Peyer's patch (tissue), 4 donors: Measurements from ENCODE around the gene ZNF609. TPM values are rescaled to one million over a fixed set of nuclear protein-coding genes. Genes with fewer than 3 reads are reported as not detected.

ENCODE experiments used
- DNase-seq, 3 donors: peaks; one replicate each; pipeline ENCODE4 v3.0.0-alpha.2; 2017 to 2019
- H3K27ac ChIP-seq, 4 donors: fragments of 200-600 bp; sonication (generic); one replicate each; pipeline ENCODE4 v1.5.1; 2016 to 2019
- H3K27me3 ChIP-seq, 2 donors: fragments of 200-600 bp; sonication (generic); one replicate each; pipeline ENCODE4 v1.5.1; 2019
- H3K36me3 ChIP-seq, 3 donors: fragments of 200-600 bp; sonication (generic); one replicate each; pipeline ENCODE4 v1.5.1; 2016 to 2019
- H3K4me1 ChIP-seq, 4 donors: fragments of 200-600 bp; sonication (generic); one replicate each; pipeline ENCODE4 v1.5.1; 2016 to 2019
- H3K4me3 ChIP-seq, 4 donors: fragments of 200-600 bp; sonication (generic); 1 replicate in 3 of 4; 2 replicates in 1 of 4; pipeline ENCODE4 v1.5.1; 2016 to 2019; ENCODE audit warnings: mild to moderate bottlenecking in 1 of 4
- H3K9me3 ChIP-seq, 4 donors: fragments of 200-600 bp; sonication (generic); one replicate each; pipeline ENCODE4 v1.5.1; 2016 to 2019; ENCODE audit warnings: mild to moderate bottlenecking in 1 of 4
- CTCF ChIP-seq, 6 experiments: fragments of 450-650 bp in 4 of 6; fragments of 200-600 bp in 2 of 6; sonication (generic) in 1 of 6; IDR thresholded peaks; one replicate each; pipeline ENCODE4 v1.5.1; 2017 to 2019; ENCODE audit warnings: antibody characterized with exemption in 6 of 6, mild to moderate bottlenecking in 3 of 6, moderate library complexity in 1 of 6
- POLR2A ChIP-seq, 2 donors: fragments of 450-650 bp; IDR thresholded peaks; one replicate each; pipeline ENCODE4 v1.5.1; 2017; ENCODE audit warnings: antibody characterized with exemption in 2 of 2, mild to moderate bottlenecking in 2 of 2, moderate library complexity in 2 of 2
- total RNA-seq, 4 donors: library from RNA; depleted of rRNA; stranded (reverse); fragments of >200 nt; gene quantifications; one replicate each; pipeline ENCODE4 v1.1.0, GENCODE V29; 2016

Gene ZNF609
- total RNA-seq, 4 donors from 2014 or later = 22.1 to 57.8 (median 36.0) TPM

GRCh38 chr15:64452988-64453688 is 7.2 kb upstream of the ZNF609 start:
- no peak overlapping the region for H3K27ac ChIP-seq
- no peaks in the 10 kb centered on the region for H3K27me3 ChIP-seq
- no peaks in the 10 kb centered on the region for H3K9me3 ChIP-seq
- H3K36me3 ChIP-seq = peaks cover 0 to 22% (median 0%) of the 10 kb centered on the region in 3 donors
- H3K4me3 ChIP-seq = no peak overlapping the region
- TF ChIP-seq POLR2A (IDR thresholded peaks at IDR 0.05) (no peak), CTCF (IDR thresholded peaks at IDR 0.05) (no peak)
- peaks cover 0 to 11% (median 4%) of the 10 kb centered on the region in 4 donors for H3K4me1 ChIP-seq
- DNase-seq = no peak

- no peaks in the 10 kb centered on the region for H3K9me3 ChIP-seq
- DNase-seq = no peak
- TF ChIP-seq POLR2A (IDR thresholded peaks at IDR 0.05) (no peak), CTCF (IDR thresholded peaks at IDR 0.05) (no peak)
- peaks cover 0 to 11% (median 4%) of the 10 kb centered on the region in 4 donors for H3K4me1 ChIP-seq
- no peak overlapping the region for H3K4me3 ChIP-seq
- no peak overlapping the region for H3K27ac ChIP-seq
- peaks cover 0 to 16% (median 0%) of the 10 kb centered on the region in 3 donors for H3K36me3 ChIP-seq
- H3K27me3 ChIP-seq = no peaks in the 10 kb centered on the region
Observed at GRCh38 chr15:64453689-64454037, 6.7 kb upstream of the ZNF609 start.

GRCh38 chr15:64454282-64454681 is 6.1 kb upstream of the ZNF609 start:
- TF ChIP-seq CTCF (IDR thresholded peaks at IDR 0.05) = no peak
- no peak for TF ChIP-seq POLR2A (IDR thresholded peaks at IDR 0.05)
- H3K4me1 ChIP-seq = peaks cover 0 to 11% (median 4%) of the 10 kb centered on the region in 4 donors
- H3K9me3 ChIP-seq = no peaks in the 10 kb centered on the region
- DNase-seq = no peak
- no peak overlapping the region for H3K27ac ChIP-seq
- peaks cover 0 to 16% (median 0%) of the 10 kb centered on the region in 3 donors for H3K36me3 ChIP-seq
- H3K27me3 ChIP-seq = no peaks in the 10 kb centered on the region
- no peak overlapping the region for H3K4me3 ChIP-seq

GRCh38 chr15:64455961-64456371 is 4.4 kb upstream of the ZNF609 start:
- no peaks in the 10 kb centered on the region for H3K9me3 ChIP-seq
- no peak for TF ChIP-seq POLR2A (IDR thresholded peaks at IDR 0.05)
- no peak for TF ChIP-seq CTCF (IDR thresholded peaks at IDR 0.05)
- no peaks in the 10 kb centered on the region for H3K27me3 ChIP-seq
- H3K4me1 ChIP-seq = peaks cover 0 to 16% (median 4%) of the 10 kb centered on the region in 4 donors
- H3K4me3 ChIP-seq = no peak overlapping the region
- H3K36me3 ChIP-seq = peaks cover 0 to 5% (median 0%) of the 10 kb centered on the region in 3 donors
- H3K27ac ChIP-seq = peak overlapping the region in 1 of 4 donors; percentile 26
- peak in 2 of 3 donors; percentile 46 to 69 for DNase-seq

- Histone ChIP-seq H3K9me3 (no peaks in the 10 kb centered on the region), H3K36me3 (peaks cover 0 to 5% (median 0%) of the 10 kb centered on the region in 3 donors), H3K27ac (no peak overlapping the region), H3K27me3 (no peaks in the 10 kb centered on the region), H3K4me3 (no peak overlapping the region), H3K4me1 (peaks cover 0 to 17% (median 5%) of the 10 kb centered on the region in 4 donors)
- DNase-seq = no peak
- TF ChIP-seq CTCF (IDR thresholded peaks at IDR 0.05) (no peak), POLR2A (IDR thresholded peaks at IDR 0.05) (no peak)
Observed at GRCh38 chr15:64456634-64457108, 3.7 kb upstream of the ZNF609 start.
